Psoas muscle (tissue), 8 donors: ENCODE results near the gene ANAPC2. TPM values are rescaled to one million over a fixed set of nuclear protein-coding genes. Genes with fewer than 3 reads are reported as not detected.

Experiments used
- ATAC-seq, 4 donors: fragments of 200-7000 bp; cut with Tn5 transposase; one replicate each; pipeline ENCODE4 v1.9.1; 2020; ENCODE audit warnings: moderate library complexity in 3 of 4, mild to moderate bottlenecking in 2 of 4
- DNase-seq, 2 donors: peaks; one replicate each; pipeline ENCODE4 v3.0.0-alpha.2; 2020
- H3K27ac ChIP-seq: fragments of 200-600 bp; one replicate; pipeline ENCODE4 v1.8.0; 2022
- H3K27me3 ChIP-seq, 3 donors: fragments of 200-600 bp in 1 of 3; one replicate each; pipeline versions ENCODE4 v1.6.1 to v1.8.0; 2013 to 2022; ENCODE audit warnings: low read length in 2 of 3, mild to moderate bottlenecking in 2 of 3, moderate library complexity in 1 of 3; ENCODE audit not compliant: insufficient read depth in 3 of 3
- H3K36me3 ChIP-seq, 2 donors: fragments of 200-600 bp in 1 of 2; one replicate each; pipeline versions ENCODE4 v1.6.1 to v1.8.0; 2013 to 2022; ENCODE audit warnings: low read depth in 1 of 2, mild to moderate bottlenecking in 1 of 2, moderate library complexity in 1 of 2; ENCODE audit not compliant: insufficient read depth in 1 of 2
- H3K4me1 ChIP-seq: fragments of 200-600 bp; one replicate; pipeline ENCODE4 v1.8.0; 2022
- H3K4me3 ChIP-seq: fragments of 200-600 bp; one replicate; pipeline ENCODE4 v1.8.0; 2022; ENCODE audit warnings: mild to moderate bottlenecking
- H3K9me3 ChIP-seq: fragments of 200-600 bp; one replicate; pipeline ENCODE4 v1.8.0; 2022
- CTCF ChIP-seq: fragments of 200-600 bp; IDR thresholded peaks from one replicate; pipeline ENCODE4 v1.8.0; 2022; ENCODE audit warnings: antibody characterized with exemption
- WGBS, 3 donors: extraction: QIAGEN DNeasy Blood & Tissue Kit; methylation state at CpG; one replicate each; pipeline versions ENCODE4 v1.1.6 to v1.1.7; 2013; 5-methylcytosine and 5-hydroxymethylcytosine counted together
- intact Hi-C, 2 donors: fragments of 100-400 bp; cut with DNase I; formaldehyde crosslinking; loops; one replicate each; pipeline versions ENCODE4 v1.11.0 to v1.14.2; 2022
- polyA plus RNA-seq, 3 donors: library from polyadenylated mRNA; stranded (reverse); fragments of 200-250 nt; gene quantifications; one replicate each; pipeline ENCODE4 v1.2.3, GENCODE V29; 2013
- total RNA-seq, 4 donors: library from RNA; stranded (reverse); fragmentation: NEBNext Ultra II Directional in 2 of 4; extraction: Animal tissue kit (Norgen Biotek cat#: 25700) in 2 of 4; gene quantifications; one replicate each; pipeline versions ENCODE4 v1.2.1 to v1.2.4, GENCODE V29; 2021 to 2023
- donor health status: healthy with polysubstance abuse.
- donor health status: DM: no; HTN: no; CAD: no; lungs with moderate emphysema.
- donor health status: Bipolar disorder and iron deficiency.
- donor health status: healthy.
- donor health status: DM: yes; HTN: yes; CAD: no.
- donor health status: DM: no; HTN: no; CAD: no.
- donor health status: DM: no; HTN: no; CAD: no.
- donor health status: DM: yes; HTN: yes; CAD: no.

Gene ANAPC2
- total and polyA plus RNA-seq, 7 donors: 13.0 to 32.1 (median 22.6) TPM

GRCh38 chr9:137185921-137186320, 2.4 kb downstream of the ANAPC2 start:
- WGBS, 3 donors: 90 to 93% (median 93%) methylated on average over 16 to 19 of the region's 19 CpGs

GRCh38 chr9:137184881-137185660, 3.3 kb downstream of the ANAPC2 start:
- peaks cover 32% of the 10 kb centered on the region for H3K4me1 ChIP-seq
- H3K9me3 ChIP-seq: no peaks in the 10 kb centered on the region
- no peak overlapping the region for H3K27ac ChIP-seq
- ATAC-seq (no peak), DNase-seq (no peak)
- no peak overlapping the region for H3K4me3 ChIP-seq
- peaks cover 3 to 67% of the 10 kb centered on the region in 2 donors for H3K36me3 ChIP-seq
- intact Hi-C loops: loop anchor here in 1 of 2 donors (5.0 kb wide), 1 partner anchor 42 kb away; the partner anchor contains the start of genes CYSRT1 and RNF224
- no peak for TF ChIP-seq CTCF
- 89 to 93% (median 93%) methylated on average over 41 to 48 of the region's 48 CpGs for WGBS, 3 donors
- H3K27me3 ChIP-seq: no peaks in the 10 kb centered on the region

More at GRCh38 chr9:137185921-137186320, 2.4 kb downstream of the ANAPC2 start:
- Histone ChIP-seq H3K36me3 (peaks cover 3 to 67% of the 10 kb centered on the region in 2 donors), H3K4me1 (peaks cover 41% of the 10 kb centered on the region), H3K4me3 (peak overlapping the region; percentile 93), H3K27me3 (no peaks in the 10 kb centered on the region), H3K27ac (no peak overlapping the region), H3K9me3 (no peaks in the 10 kb centered on the region)
- no peak for ATAC-seq
- no peak for TF ChIP-seq CTCF
- no peak for DNase-seq
- intact Hi-C loops: loop anchor here in 1 of 2 donors (5.0 kb wide), 1 partner anchor 41 kb away; the partner anchor contains the start of genes CYSRT1 and RNF224

GRCh38 chr9:137183980-137184595, 4.3 kb downstream of the ANAPC2 start:
- peaks cover 3 to 71% of the 10 kb centered on the region in 2 donors for H3K36me3 ChIP-seq
- intact Hi-C loops: no loop called here
- H3K27ac ChIP-seq: no peak overlapping the region
- H3K4me3 ChIP-seq: no peak overlapping the region
- no peaks in the 10 kb centered on the region for H3K27me3 ChIP-seq
- no peak for TF ChIP-seq CTCF
- WGBS, 3 donors: 92 to 96% (median 94%) methylated on average over 27 of the region's 27 CpGs
- H3K9me3 ChIP-seq: no peaks in the 10 kb centered on the region
- no peak for DNase-seq
- H3K4me1 ChIP-seq: peaks cover 23% of the 10 kb centered on the region
- no peak for ATAC-seq

- no peaks in the 10 kb centered on the region for H3K27me3 ChIP-seq
- H3K27ac ChIP-seq: no peak overlapping the region
- TF ChIP-seq CTCF: no peak
- H3K4me1 ChIP-seq: peaks cover 22% of the 10 kb centered on the region
- no peak overlapping the region for H3K4me3 ChIP-seq
- 87 to 95% (median 89%) methylated on average over 17 of the region's 17 CpGs for WGBS, 3 donors
- H3K9me3 ChIP-seq: no peaks in the 10 kb centered on the region
- ATAC-seq: no peak
- intact Hi-C loops: no loop called here
- peaks cover 3 to 84% of the 10 kb centered on the region in 2 donors for H3K36me3 ChIP-seq
- DNase-seq: no peak
These were observed 5.5 kb downstream of the ANAPC2 start for GRCh38 chr9:137182836-137183235.
